HG03521 (cell line): Measurements from ENCODE around the gene PCDH10.
"Not testable (repeated sequence)": the region's sequence is repeated elsewhere in the genome, so short reads cannot be mapped to it uniquely, and the experiment has no call there.

Experiments used
- ATAC-seq: cut with Tn5 transposase; IDR thresholded peaks from one replicate; pipeline ENCODE4 v1.9.1; 2021; ENCODE audit warnings: mild to moderate bottlenecking, moderate library complexity; ENCODE audit not compliant: unreplicated experiment

PCDH10 gene

DNA sequence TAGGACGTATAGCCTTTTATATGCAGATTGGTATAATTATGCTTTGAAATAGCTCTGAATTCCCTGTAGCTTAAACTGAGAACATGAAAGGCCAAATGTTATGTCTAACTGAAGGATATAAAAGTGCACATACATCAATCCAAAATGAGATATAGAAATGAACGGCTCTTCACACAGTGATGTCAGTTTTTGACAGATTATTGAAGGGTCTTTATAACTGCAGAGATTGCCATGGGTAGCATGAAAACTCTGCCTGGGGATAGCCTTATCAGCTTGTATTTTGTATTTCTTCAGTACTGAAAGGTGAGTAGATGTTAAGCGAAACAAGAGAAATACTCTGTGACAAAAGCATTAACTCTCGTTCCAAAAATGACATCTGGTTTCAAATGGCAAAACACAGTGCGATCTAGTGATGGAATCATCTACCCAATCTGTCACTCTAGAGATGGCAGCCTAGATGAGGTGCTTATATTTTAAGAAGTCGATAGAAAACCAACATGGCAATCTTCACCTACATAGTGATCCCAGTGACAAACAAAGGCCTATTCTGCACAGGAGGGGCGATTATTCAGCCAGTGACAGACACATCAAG, 59.7 kb downstream of the PCDH10 start:
- no peak for ATAC-seq

DNA sequence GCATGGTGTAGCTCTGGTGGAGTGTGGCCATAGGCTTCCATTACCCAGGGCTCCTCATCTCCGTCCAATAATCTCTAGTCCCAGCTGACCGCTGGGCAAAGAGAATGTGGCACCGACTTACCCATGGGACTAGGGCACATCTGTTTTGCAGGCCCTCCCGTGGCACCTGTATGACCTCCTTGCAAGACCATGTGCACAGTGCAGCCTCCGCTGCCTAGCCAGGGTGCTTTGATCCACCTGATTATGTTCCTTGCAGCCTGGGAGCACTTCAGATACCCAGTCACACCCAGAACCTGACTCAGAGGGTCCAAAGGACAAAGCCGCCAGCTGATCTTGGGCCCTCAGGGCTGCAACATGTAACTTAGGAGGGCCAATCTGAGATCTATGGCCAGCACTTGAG, 84.8 kb downstream of the PCDH10 start:
- no peak for ATAC-seq

DNA sequence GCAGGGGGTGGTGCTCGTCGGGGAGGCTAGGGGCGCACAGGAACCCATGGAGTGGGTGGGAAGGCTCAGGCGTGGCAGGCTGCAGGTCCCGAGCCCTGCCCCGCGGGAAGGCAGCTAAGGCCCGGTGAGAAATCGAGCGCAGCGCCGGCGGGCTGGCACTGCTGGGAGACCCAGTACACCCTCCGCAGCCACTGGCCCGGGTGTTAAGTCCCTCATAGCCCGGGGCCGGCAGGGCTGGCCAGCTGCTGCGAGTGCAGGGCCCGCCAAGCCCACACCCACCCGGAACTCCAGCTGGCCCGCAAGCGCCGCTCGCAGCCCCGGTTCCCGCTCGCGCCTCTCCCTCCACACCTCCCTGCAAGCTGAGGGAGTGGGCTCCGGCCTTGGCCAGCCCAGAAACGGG, 91.4 kb downstream of the PCDH10 start:
- ATAC-seq, result not testable (repeated sequence)
